T-helper 2 cell treated with Interferon-gamma antibody and Interleukin-4, amounts not matched to agents 5 μg/mL and 100 μg/mL, for 36 hours (primary cell): ENCODE data around the gene BTBD6.
"Not testable (repeated sequence)": the region's sequence is repeated elsewhere in the genome, so short reads cannot be mapped to it uniquely, and the experiment has no call there.

Experiments used
- DNase-seq: peaks from one replicate; pipeline ENCODE4 v3.0.0; 2021; ENCODE audit warnings: low spot score
- H3K27ac Mint-ChIP-seq: one replicate; pipeline ENCODE4 v1.8.0; 2021; ENCODE audit warnings: mild to moderate bottlenecking, mixed read lengths
- H3K27me3 Mint-ChIP-seq: one replicate; pipeline ENCODE4 v1.8.0; 2021; ENCODE audit warnings: low read depth, mixed read lengths
- H3K36me3 Mint-ChIP-seq: one replicate; pipeline ENCODE4 v1.8.0; 2021; ENCODE audit warnings: low read depth, mixed read lengths
- H3K4me1 Mint-ChIP-seq: one replicate; pipeline ENCODE4 v1.8.0; 2021; ENCODE audit warnings: low read depth, mixed read lengths
- H3K4me3 Mint-ChIP-seq: one replicate; pipeline ENCODE4 v1.8.0; 2022; ENCODE audit warnings: mild to moderate bottlenecking, moderate library complexity, mixed read lengths
- H3K9me3 Mint-ChIP-seq: one replicate; pipeline ENCODE4 v1.8.0; 2021; ENCODE audit warnings: mixed read lengths

Gene BTBD6

GRCh38 chr14:105257464-105257863, 9.1 kb downstream of the BTBD6 start:
- peaks cover 5% of the 10 kb centered on the region for H3K4me1 Mint-ChIP-seq
- H3K4me3 Mint-ChIP-seq: no peak overlapping the region
- H3K27me3 Mint-ChIP-seq: no peaks in the 10 kb centered on the region
- no peak for DNase-seq
- H3K9me3 Mint-ChIP-seq: no peaks in the 10 kb centered on the region
- peak overlapping the region; percentile 6 for H3K27ac Mint-ChIP-seq
- peaks cover 4% of the 10 kb centered on the region for H3K36me3 Mint-ChIP-seq

DNA sequence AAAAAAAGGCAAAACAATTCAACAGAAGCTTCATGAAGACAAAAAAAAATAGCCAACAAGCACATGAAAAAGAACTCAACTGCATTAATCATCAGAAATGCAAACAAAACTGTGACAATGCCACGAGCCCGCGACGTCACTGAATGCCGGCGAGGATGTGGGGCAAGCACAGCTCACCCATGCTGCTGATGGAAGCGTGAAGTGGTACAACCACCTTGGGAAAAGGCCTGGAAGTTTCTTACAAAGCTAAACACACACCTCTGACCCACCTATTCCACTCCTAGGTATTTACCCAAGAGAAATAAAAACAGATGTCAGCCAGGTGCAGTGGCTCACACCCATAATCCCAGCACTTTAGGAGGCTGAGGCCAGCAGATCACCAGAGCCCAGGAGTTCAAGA, 10.5 kb downstream of the BTBD6 start:
- H3K9me3 Mint-ChIP-seq: no peaks in the 10 kb centered on the region
- no peak overlapping the region for H3K27ac Mint-ChIP-seq
- no peak overlapping the region for H3K4me3 Mint-ChIP-seq
- peaks cover 5% of the 10 kb centered on the region for H3K4me1 Mint-ChIP-seq
- H3K27me3 Mint-ChIP-seq: no peaks in the 10 kb centered on the region
- no peak for DNase-seq
- peaks cover 4% of the 10 kb centered on the region for H3K36me3 Mint-ChIP-seq

- Mint-ChIP-seq H3K36me3 (peaks cover 9% of the 10 kb centered on the region), H3K9me3 (no peaks in the 10 kb centered on the region), H3K27me3 (no peaks in the 10 kb centered on the region), H3K4me3 (no peak overlapping the region), H3K27ac (no peak overlapping the region), H3K4me1 (peaks cover 5% of the 10 kb centered on the region)
- no peak for DNase-seq
Observed at GRCh38 chr14:105260959-105261358, 12.6 kb downstream of the BTBD6 start.

GRCh38 chr14:105261781-105262180, 13.4 kb downstream of the BTBD6 start:
- peaks cover 9% of the 10 kb centered on the region for H3K36me3 Mint-ChIP-seq
- no peak overlapping the region for H3K27ac Mint-ChIP-seq
- peaks cover 5% of the 10 kb centered on the region for H3K4me1 Mint-ChIP-seq
- no peak overlapping the region for H3K4me3 Mint-ChIP-seq
- no peaks in the 10 kb centered on the region for H3K27me3 Mint-ChIP-seq
- no peak for DNase-seq
- H3K9me3 Mint-ChIP-seq: no peaks in the 10 kb centered on the region

DNA sequence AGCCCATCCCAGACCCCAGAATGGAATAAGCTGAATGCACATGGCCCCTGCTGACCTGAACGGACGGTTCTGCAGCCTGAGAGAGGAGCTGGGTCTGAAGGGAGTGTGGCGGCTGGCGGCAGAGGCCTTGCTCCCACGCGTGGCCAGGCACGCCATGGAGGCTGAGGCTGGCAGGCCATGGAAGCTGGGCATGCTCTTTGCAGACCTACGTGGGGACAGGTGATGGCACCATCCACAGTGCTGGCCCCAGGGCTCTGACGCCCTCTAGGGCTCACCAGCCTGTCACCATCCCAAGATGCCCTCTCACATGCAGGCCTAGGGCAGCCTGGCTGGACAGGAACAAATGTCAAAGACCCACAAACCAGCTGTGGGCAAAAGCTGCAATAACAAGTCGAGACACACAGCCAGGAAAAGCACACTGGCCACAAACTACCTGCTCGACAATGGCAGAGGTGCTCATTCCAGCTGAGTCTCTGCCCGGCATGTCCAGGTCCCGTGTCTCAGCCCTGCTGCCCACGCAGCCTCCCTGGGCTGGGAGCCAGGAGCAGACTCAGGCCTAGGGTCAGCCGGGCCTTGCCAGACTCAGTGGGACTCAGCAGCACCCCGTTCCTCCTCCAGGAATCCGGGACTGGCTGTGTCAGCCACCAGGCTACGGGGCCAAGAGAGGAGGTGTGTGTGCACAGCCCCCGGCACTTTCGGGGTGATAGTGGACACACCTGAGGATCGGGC, 19.7 kb downstream of the BTBD6 start:
- H3K27ac Mint-ChIP-seq: no peak overlapping the region
- H3K27me3 Mint-ChIP-seq: no peaks in the 10 kb centered on the region
- no peak for DNase-seq
- H3K36me3 Mint-ChIP-seq: peaks cover 7% of the 10 kb centered on the region
- no peaks in the 10 kb centered on the region for H3K9me3 Mint-ChIP-seq
- no peaks in the 10 kb centered on the region for H3K4me1 Mint-ChIP-seq
- no peak overlapping the region for H3K4me3 Mint-ChIP-seq

GRCh38 chr14:105268736-105269354, 20.5 kb downstream of the BTBD6 start:
- Mint-ChIP-seq H3K4me3 (no peak overlapping the region), H3K4me1 (no peaks in the 10 kb centered on the region), H3K27ac (no peak overlapping the region), H3K9me3 (no peaks in the 10 kb centered on the region), H3K36me3 (peaks cover 5% of the 10 kb centered on the region), H3K27me3 (no peaks in the 10 kb centered on the region)
- no peak for DNase-seq

DNA sequence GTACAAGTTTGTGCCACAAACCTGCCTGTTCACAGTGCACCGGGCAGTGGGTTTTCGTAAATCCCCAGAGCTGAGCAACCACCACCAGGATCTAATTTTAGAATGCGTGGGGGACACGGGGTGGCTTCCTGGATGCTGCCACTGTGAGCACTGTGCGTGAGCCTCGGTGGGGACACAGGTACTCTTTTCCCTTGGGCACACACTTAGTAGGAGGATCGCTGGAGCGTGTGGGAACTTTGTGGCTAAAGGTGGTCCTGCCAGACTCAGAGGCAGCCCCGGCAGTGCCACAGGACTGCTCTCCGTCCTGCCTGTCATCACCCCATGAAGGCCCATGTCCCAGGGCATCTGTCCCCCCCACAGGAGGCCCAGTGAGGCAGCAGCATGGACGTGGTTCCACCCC, 21.1 kb downstream of the BTBD6 start:
- Mint-ChIP-seq H3K9me3 (no peaks in the 10 kb centered on the region), H3K27me3 (no peaks in the 10 kb centered on the region), H3K36me3 (peaks cover 2% of the 10 kb centered on the region), H3K4me3 (no peak overlapping the region), H3K4me1 (no peaks in the 10 kb centered on the region), H3K27ac (no peak overlapping the region)
- no peak for DNase-seq

DNA sequence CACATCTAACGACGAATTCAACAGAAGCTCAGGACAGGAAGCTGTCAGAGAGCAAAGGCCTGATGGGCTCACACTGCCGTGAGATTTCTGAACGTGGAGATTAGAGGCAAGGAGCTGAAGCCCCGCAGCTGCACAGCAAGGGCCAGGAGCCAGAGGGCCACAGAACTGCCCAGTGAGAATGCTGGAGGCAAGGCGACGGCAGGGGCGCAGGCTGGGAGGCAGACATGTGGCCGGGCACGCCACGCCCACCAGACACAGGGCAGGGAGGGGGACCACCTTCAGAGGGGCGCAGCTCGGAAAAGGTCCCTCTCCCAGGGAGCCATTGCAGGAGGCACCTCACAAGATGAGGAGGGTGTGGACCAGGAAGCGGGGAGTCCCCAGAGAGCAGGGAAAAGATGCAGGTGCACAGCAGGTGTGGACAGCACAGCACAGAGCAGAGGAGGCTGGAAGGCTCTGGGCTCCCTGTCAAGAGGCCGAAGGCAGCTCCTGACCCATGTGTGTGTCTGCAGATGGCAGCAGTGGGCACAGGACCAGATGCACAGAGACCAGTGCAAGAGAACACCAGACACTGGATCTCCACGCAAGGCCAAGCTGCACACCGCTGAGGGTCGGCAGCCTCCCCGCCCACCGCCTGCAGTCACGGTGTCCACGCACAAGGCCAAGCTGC, 23.0 kb downstream of the BTBD6 start:
- no peak overlapping the region for H3K4me3 Mint-ChIP-seq
- no peaks in the 10 kb centered on the region for H3K36me3 Mint-ChIP-seq
- H3K9me3 Mint-ChIP-seq: no peaks in the 10 kb centered on the region
- H3K4me1 Mint-ChIP-seq: no peaks in the 10 kb centered on the region
- DNase-seq: no peak
- H3K27ac Mint-ChIP-seq: no peak overlapping the region
- H3K27me3 Mint-ChIP-seq: no peaks in the 10 kb centered on the region

GRCh38 chr14:105272623-105273022, 24.3 kb downstream of the BTBD6 start:
- Mint-ChIP-seq H3K27me3 (no peaks in the 10 kb centered on the region), H3K27ac (no peak overlapping the region), H3K4me1 (no peaks in the 10 kb centered on the region), H3K36me3 (no peaks in the 10 kb centered on the region), H3K4me3 (no peak overlapping the region), H3K9me3 (no peaks in the 10 kb centered on the region)
- no peak for DNase-seq

GRCh38 chr14:105273062-105273461, 24.7 kb downstream of the BTBD6 start:
- H3K4me1 Mint-ChIP-seq: no peaks in the 10 kb centered on the region
- no peak overlapping the region for H3K27ac Mint-ChIP-seq
- no peaks in the 10 kb centered on the region for H3K27me3 Mint-ChIP-seq
- no peaks in the 10 kb centered on the region for H3K9me3 Mint-ChIP-seq
- DNase-seq: no peak
- H3K36me3 Mint-ChIP-seq: no peaks in the 10 kb centered on the region
- H3K4me3 Mint-ChIP-seq: no peak overlapping the region

DNA sequence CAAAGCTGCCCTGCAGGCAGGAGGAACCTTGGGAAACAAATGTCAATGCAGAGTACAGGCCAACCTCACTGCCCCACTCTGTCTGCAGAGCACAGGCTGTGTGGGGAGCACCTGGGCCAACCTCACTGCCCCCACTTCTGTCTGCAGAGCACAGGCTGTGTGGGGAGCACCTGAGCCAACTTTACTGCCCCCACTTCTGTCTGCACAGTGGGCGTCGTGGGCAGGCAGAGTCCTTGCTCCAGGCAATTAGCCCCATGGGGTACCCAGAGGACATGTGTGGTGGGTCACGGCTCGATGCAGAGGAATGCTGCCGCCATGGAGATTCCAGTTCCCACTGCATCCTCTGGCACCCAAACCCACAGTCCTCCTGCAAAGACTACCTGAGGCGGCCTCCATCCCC, 26.3 kb downstream of the BTBD6 start:
- H3K27me3 Mint-ChIP-seq: no peaks in the 10 kb centered on the region
- H3K36me3 Mint-ChIP-seq: no peaks in the 10 kb centered on the region

DNA sequence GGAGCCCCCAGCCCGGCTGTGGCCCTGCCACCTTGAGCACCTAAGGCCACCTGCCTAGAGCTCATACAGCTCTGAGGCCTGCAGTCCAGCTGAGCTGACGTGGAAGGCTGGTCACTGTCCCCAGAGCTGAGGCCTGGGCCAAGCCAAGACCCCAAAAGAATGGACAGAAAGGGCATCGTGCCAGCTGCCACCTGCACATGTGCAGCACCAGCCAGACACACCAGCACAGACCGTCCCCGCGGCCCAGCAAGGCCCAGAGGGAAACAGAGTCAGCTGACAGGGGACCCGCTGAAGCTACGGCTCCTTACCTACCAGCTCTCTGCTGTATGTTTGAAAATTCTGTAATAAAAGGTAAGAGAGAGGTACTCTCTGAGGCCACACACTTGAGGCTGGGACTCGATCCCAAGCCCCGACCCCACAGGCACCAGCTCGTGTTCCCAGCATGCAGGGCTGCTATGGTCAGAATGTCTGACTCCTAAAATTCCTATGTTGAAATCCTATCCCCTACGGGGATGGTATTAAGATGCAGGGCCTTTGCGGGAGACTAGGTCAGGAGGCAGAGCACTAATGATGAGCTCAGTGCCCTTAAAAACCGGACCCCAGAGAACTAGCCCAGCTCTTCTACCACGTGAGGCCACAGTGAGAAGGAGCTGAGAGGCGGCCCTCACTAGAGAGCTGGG, 27.1 kb downstream of the BTBD6 start:
- no peaks in the 10 kb centered on the region for H3K27me3 Mint-ChIP-seq
- peaks cover 1% of the 10 kb centered on the region for H3K4me1 Mint-ChIP-seq
- H3K9me3 Mint-ChIP-seq: no peaks in the 10 kb centered on the region
- H3K27ac Mint-ChIP-seq: no peak overlapping the region
- no peak for DNase-seq
- no peak overlapping the region for H3K4me3 Mint-ChIP-seq
- H3K36me3 Mint-ChIP-seq: no peaks in the 10 kb centered on the region

More for the DNA sequence above, 26.3 kb downstream of the BTBD6 start:
- Mint-ChIP-seq H3K4me1 (peaks cover 1% of the 10 kb centered on the region), H3K4me3 (no peak overlapping the region), H3K27ac (no peak overlapping the region), H3K9me3 (no peaks in the 10 kb centered on the region)
- DNase-seq: no peak

- not testable (repeated sequence) for H3K4me1 Mint-ChIP-seq, H3K27ac Mint-ChIP-seq, H3K9me3 Mint-ChIP-seq, H3K27me3 Mint-ChIP-seq, DNase-seq, H3K4me3 Mint-ChIP-seq, H3K36me3 Mint-ChIP-seq
Observed at GRCh38 chr14:105277448-105277847, 29.1 kb downstream of the BTBD6 start.
